Activated naive CD4-positive, alpha-beta T cell treated with anti-CD3 and anti-CD28 coated beads, Interleukin-2, amount 10 ng/mL, durations not matched to agents 7 days and 5 days (primary cell): ENCODE data around the gene CAMK2N1.

Experiments
- CTCF ChIA-PET: fragments of 350-600 bp; sonication (Branson Sonifier 250); formaldehyde crosslinking; loops from one replicate; lab custom pipeline; 2021; ENCODE audit warnings: antibody characterized with exemption; lab: Charles Lee
- DNase-seq: peaks from one replicate; pipeline ENCODE4 v3.0.0-alpha.2; 2020
- H3K27ac Mint-ChIP-seq: one replicate; pipeline ENCODE4 v1.8.0; 2021; ENCODE audit warnings: mild to moderate bottlenecking, moderate library complexity, mixed read lengths
- H3K27me3 Mint-ChIP-seq: one replicate; pipeline ENCODE4 v1.8.0; 2021; ENCODE audit warnings: mild to moderate bottlenecking, mixed read lengths
- H3K36me3 Mint-ChIP-seq: one replicate; pipeline ENCODE4 v1.8.0; 2021; ENCODE audit warnings: mixed read lengths
- H3K4me1 Mint-ChIP-seq: one replicate; pipeline ENCODE4 v1.8.0; 2021; ENCODE audit warnings: mixed read lengths
- H3K4me3 Mint-ChIP-seq: one replicate; pipeline ENCODE4 v1.8.0; 2021; ENCODE audit warnings: mild to moderate bottlenecking, moderate library complexity, mixed read lengths
- H3K9me3 Mint-ChIP-seq: one replicate; pipeline ENCODE4 v1.8.0; 2021; ENCODE audit warnings: mixed read lengths

Gene CAMK2N1

GRCh38 chr1:20478057-20478635 lies 7.9 kb downstream of the CAMK2N1 start:
- H3K4me3 Mint-ChIP-seq: no peak overlapping the region
- DNase-seq: no peak
- H3K4me1 Mint-ChIP-seq: no peaks in the 10 kb centered on the region
- peaks cover 95% of the 10 kb centered on the region for H3K27me3 Mint-ChIP-seq
- H3K27ac Mint-ChIP-seq: no peak overlapping the region
- no peaks in the 10 kb centered on the region for H3K9me3 Mint-ChIP-seq
- no peaks in the 10 kb centered on the region for H3K36me3 Mint-ChIP-seq
- CTCF ChIA-PET: no interaction called here

- CTCF ChIA-PET: no interaction called here
- no peak overlapping the region for H3K4me3 Mint-ChIP-seq
- no peaks in the 10 kb centered on the region for H3K4me1 Mint-ChIP-seq
- H3K27ac Mint-ChIP-seq: no peak overlapping the region
- H3K27me3 Mint-ChIP-seq: peaks cover 94% of the 10 kb centered on the region
- H3K9me3 Mint-ChIP-seq: no peaks in the 10 kb centered on the region
- H3K36me3 Mint-ChIP-seq: no peaks in the 10 kb centered on the region
- no peak for DNase-seq
Measured at GRCh38 chr1:20477348-20478056, 8.5 kb downstream of the CAMK2N1 start.

- Mint-ChIP-seq H3K27me3 (peaks cover 93% of the 10 kb centered on the region), H3K4me1 (no peaks in the 10 kb centered on the region), H3K9me3 (no peaks in the 10 kb centered on the region), H3K36me3 (no peaks in the 10 kb centered on the region), H3K27ac (no peak overlapping the region), H3K4me3 (no peak overlapping the region)
- no peak for DNase-seq
- CTCF ChIA-PET: no interaction called here
Measured at GRCh38 chr1:20476265-20477038, 9.6 kb downstream of the CAMK2N1 start.

- Mint-ChIP-seq H3K27ac (no peak overlapping the region), H3K27me3 (peaks cover 79% of the 10 kb centered on the region), H3K4me3 (no peak overlapping the region), H3K9me3 (no peaks in the 10 kb centered on the region), H3K4me1 (no peaks in the 10 kb centered on the region), H3K36me3 (no peaks in the 10 kb centered on the region)
- CTCF ChIA-PET: no interaction called here
- DNase-seq: no peak
Measured at GRCh38 chr1:20474996-20475395, 11.0 kb downstream of the CAMK2N1 start.

- Mint-ChIP-seq H3K27me3 (peaks cover 73% of the 10 kb centered on the region), H3K27ac (no peak overlapping the region), H3K36me3 (no peaks in the 10 kb centered on the region), H3K4me1 (no peaks in the 10 kb centered on the region), H3K4me3 (no peak overlapping the region), H3K9me3 (no peaks in the 10 kb centered on the region)
- DNase-seq: no peak
- CTCF ChIA-PET: no interaction called here
Measured at GRCh38 chr1:20474333-20474975, 11.6 kb downstream of the CAMK2N1 start.

- DNase-seq: no peak
- CTCF ChIA-PET: no interaction called here
- Mint-ChIP-seq H3K27me3 (peaks cover 68% of the 10 kb centered on the region), H3K27ac (no peak overlapping the region), H3K36me3 (no peaks in the 10 kb centered on the region), H3K4me3 (no peak overlapping the region), H3K9me3 (no peaks in the 10 kb centered on the region), H3K4me1 (no peaks in the 10 kb centered on the region)
Measured at GRCh38 chr1:20473894-20474293, 12.1 kb downstream of the CAMK2N1 start.

GRCh38 chr1:20472860-20473711 lies 12.9 kb downstream of the CAMK2N1 start:
- peaks cover 65% of the 10 kb centered on the region for H3K27me3 Mint-ChIP-seq

GRCh38 chr1:20472121-20472520 lies 13.9 kb downstream of the CAMK2N1 start:
- no peaks in the 10 kb centered on the region for H3K36me3 Mint-ChIP-seq

More at GRCh38 chr1:20472860-20473711, 12.9 kb downstream of the CAMK2N1 start:
- H3K4me1 Mint-ChIP-seq: no peaks in the 10 kb centered on the region
- H3K4me3 Mint-ChIP-seq: no peak overlapping the region
- CTCF ChIA-PET: interaction anchor here (2.7 kb wide), 1 partner anchor 21 kb away, joined by 6 read pairs; no protein-coding TSS in a partner anchor
- DNase-seq: no peak
- H3K36me3 Mint-ChIP-seq: no peaks in the 10 kb centered on the region
- no peaks in the 10 kb centered on the region for H3K9me3 Mint-ChIP-seq
- no peak overlapping the region for H3K27ac Mint-ChIP-seq

GRCh38 chr1:20470194-20470593 lies 15.8 kb downstream of the CAMK2N1 start:
- Mint-ChIP-seq H3K9me3 (no peaks in the 10 kb centered on the region), H3K27me3 (peaks cover 56% of the 10 kb centered on the region), H3K4me3 (no peak overlapping the region), H3K36me3 (no peaks in the 10 kb centered on the region), H3K4me1 (no peaks in the 10 kb centered on the region), H3K27ac (no peak overlapping the region)
- CTCF ChIA-PET: interaction anchor here (1.0 kb wide), 1 partner anchor 108 kb away, joined by 3 read pairs; no protein-coding TSS in a partner anchor
- DNase-seq: no peak

More at GRCh38 chr1:20472121-20472520, 13.9 kb downstream of the CAMK2N1 start:
- Mint-ChIP-seq H3K4me1 (no peaks in the 10 kb centered on the region), H3K27ac (no peak overlapping the region), H3K27me3 (peaks cover 63% of the 10 kb centered on the region), H3K4me3 (no peak overlapping the region), H3K9me3 (no peaks in the 10 kb centered on the region)
- DNase-seq: no peak
- CTCF ChIA-PET: interaction anchor here (1.1 to 2.7 kb wide), 2 partner anchors 22 to 592 kb away, joined by 3 to 6 read pairs; no protein-coding TSS in a partner anchor

GRCh38 chr1:20469406-20470076 lies 16.5 kb downstream of the CAMK2N1 start:
- Mint-ChIP-seq H3K4me1 (no peaks in the 10 kb centered on the region), H3K27me3 (peaks cover 53% of the 10 kb centered on the region), H3K4me3 (no peak overlapping the region), H3K27ac (no peak overlapping the region), H3K36me3 (no peaks in the 10 kb centered on the region), H3K9me3 (no peaks in the 10 kb centered on the region)
- DNase-seq: no peak
- CTCF ChIA-PET: interaction anchor here (1.0 kb wide), 1 partner anchor 107 kb away, joined by 3 read pairs; no protein-coding TSS in a partner anchor

- no peak overlapping the region for H3K27ac Mint-ChIP-seq
- no peak overlapping the region for H3K4me3 Mint-ChIP-seq
- peaks cover 26% of the 10 kb centered on the region for H3K27me3 Mint-ChIP-seq
- H3K36me3 Mint-ChIP-seq: no peaks in the 10 kb centered on the region
- no peaks in the 10 kb centered on the region for H3K9me3 Mint-ChIP-seq
- CTCF ChIA-PET: no interaction called here
- H3K4me1 Mint-ChIP-seq: no peaks in the 10 kb centered on the region
- DNase-seq: no peak
Measured at GRCh38 chr1:20466273-20466672, 19.7 kb downstream of the CAMK2N1 start.

GRCh38 chr1:20465187-20465586 lies 20.8 kb downstream of the CAMK2N1 start:
- Mint-ChIP-seq H3K4me3 (no peak overlapping the region), H3K27me3 (peaks cover 26% of the 10 kb centered on the region), H3K36me3 (no peaks in the 10 kb centered on the region), H3K27ac (no peak overlapping the region), H3K9me3 (no peaks in the 10 kb centered on the region), H3K4me1 (no peaks in the 10 kb centered on the region)
- CTCF ChIA-PET: no interaction called here
- DNase-seq: no peak

GRCh38 chr1:20463502-20463901 lies 22.5 kb downstream of the CAMK2N1 start:
- Mint-ChIP-seq H3K27ac (no peak overlapping the region), H3K4me1 (no peaks in the 10 kb centered on the region), H3K9me3 (no peaks in the 10 kb centered on the region), H3K36me3 (no peaks in the 10 kb centered on the region), H3K27me3 (peaks cover 30% of the 10 kb centered on the region), H3K4me3 (no peak overlapping the region)
- DNase-seq: no peak
- CTCF ChIA-PET: no interaction called here
